22Rv1 (cell line): ENCODE data around the gene GLP1R.

ENCODE experiments used
- H3K27ac ChIP-seq: fragments of 450-650 bp; 2 replicates; pipeline ENCODE4 v1.5.1; 2017
- ZFX ChIP-seq: fragments of 450-650 bp; IDR thresholded peaks from 2 replicates; pipeline ENCODE4 v1.6.1; 2017; ENCODE audit warnings: antibody characterized with exemption, borderline replicate concordance
- TF ChIP-seq, protein P1 (sequence below): fragments of 450-650 bp; IDR thresholded peaks from 2 replicates; pipeline ENCODE4 v1.5.1; 2017; ENCODE audit warnings: mild to moderate bottlenecking

Gene GLP1R

DNA sequence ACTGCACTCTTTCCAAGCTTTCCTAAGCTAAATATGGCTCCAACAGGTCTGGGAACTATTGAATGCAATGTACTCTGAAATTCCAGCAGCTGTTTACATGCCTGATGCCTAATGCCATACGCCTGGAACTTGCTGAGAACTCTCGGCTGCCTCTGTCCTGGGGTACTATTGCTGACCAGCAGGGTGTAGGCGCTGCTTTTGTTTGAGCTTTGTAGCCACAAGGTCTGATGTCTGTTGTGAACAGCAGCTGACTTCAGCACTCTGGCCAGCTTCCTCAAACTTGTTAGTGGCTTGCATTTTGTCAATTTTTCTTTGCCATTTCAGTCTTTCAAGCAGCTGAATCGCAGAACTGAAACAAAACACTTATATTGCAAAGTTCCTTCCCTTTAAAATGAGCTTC, 39.8 kb downstream of the GLP1R start:
- no peak overlapping the region for H3K27ac ChIP-seq
- no peak for TF ChIP-seq ZFX
- TF ChIP-seq, protein P1, sequence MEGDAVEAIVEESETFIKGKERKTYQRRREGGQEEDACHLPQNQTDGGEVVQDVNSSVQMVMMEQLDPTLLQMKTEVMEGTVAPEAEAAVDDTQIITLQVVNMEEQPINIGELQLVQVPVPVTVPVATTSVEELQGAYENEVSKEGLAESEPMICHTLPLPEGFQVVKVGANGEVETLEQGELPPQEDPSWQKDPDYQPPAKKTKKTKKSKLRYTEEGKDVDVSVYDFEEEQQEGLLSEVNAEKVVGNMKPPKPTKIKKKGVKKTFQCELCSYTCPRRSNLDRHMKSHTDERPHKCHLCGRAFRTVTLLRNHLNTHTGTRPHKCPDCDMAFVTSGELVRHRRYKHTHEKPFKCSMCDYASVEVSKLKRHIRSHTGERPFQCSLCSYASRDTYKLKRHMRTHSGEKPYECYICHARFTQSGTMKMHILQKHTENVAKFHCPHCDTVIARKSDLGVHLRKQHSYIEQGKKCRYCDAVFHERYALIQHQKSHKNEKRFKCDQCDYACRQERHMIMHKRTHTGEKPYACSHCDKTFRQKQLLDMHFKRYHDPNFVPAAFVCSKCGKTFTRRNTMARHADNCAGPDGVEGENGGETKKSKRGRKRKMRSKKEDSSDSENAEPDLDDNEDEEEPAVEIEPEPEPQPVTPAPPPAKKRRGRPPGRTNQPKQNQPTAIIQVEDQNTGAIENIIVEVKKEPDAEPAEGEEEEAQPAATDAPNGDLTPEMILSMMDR, result no peak

- no peak overlapping the region for H3K27ac ChIP-seq
- TF ChIP-seq, protein P1, result no peak
- TF ChIP-seq ZFX, result no peak
Measured at GRCh38 chr6:39090036-39090435, 41.5 kb downstream of the GLP1R start.

DNA sequence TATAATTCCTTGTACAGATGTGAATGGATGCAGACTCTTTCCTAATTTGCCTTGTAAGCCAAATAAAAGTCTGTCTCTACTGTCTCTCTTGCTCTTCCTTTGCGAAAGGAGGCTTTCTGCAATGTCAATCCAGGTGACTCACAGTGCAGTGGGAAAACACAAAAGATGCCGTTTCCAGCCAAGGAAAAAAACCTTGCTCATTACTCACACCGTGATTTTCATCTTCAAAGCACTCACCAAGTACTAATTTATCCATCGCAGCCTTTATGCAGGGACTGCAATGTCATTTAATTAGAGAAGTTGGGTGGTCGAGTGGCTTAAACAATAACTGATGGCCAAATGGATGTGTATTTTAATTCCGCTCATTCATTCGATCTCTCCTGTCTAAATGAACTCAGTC, 42.6 kb downstream of the GLP1R start:
- H3K27ac ChIP-seq, result no peak overlapping the region
- TF ChIP-seq ZFX, result no peak
- TF ChIP-seq, protein P1, result no peak

GRCh38 chr6:39092124-39092523, 43.5 kb downstream of the GLP1R start:
- no peak overlapping the region for H3K27ac ChIP-seq
- TF ChIP-seq ZFX, result no peak
- TF ChIP-seq, protein P1, result no peak

- TF ChIP-seq, protein P1, result no peak
- TF ChIP-seq ZFX, result no peak
- H3K27ac ChIP-seq, result peak overlapping the region; percentile 18; the same call in 1 of the 2 replicates
Measured at GRCh38 chr6:39093149-39093708, 44.6 kb downstream of the GLP1R start.

- TF ChIP-seq ZFX, result no peak
- TF ChIP-seq, protein P1, result no peak
- peak overlapping the region; percentile 50 for H3K27ac ChIP-seq
Measured at GRCh38 chr6:39095578-39095977, 47.0 kb downstream of the GLP1R start.

DNA sequence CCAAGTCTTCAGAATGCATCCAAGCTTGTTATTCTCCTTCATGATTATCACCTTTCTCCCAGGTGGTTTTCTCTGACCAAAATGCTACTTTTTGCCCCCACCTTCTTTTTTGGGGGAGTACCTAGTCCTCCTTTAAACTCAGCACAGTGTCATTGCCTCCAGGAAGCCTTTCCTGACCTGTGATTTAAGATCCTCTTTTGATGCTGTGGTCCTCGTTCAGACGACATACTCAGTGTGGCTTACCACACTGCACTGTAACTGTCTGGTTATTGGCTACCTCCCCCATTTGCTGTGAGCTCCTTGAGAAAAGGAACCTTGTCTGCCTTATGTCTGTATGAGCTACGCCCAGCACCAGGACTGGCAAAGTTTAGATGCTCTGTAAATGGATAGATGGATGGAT, 51.8 kb downstream of the GLP1R start:
- no peak overlapping the region for H3K27ac ChIP-seq
- no peak for TF ChIP-seq ZFX
- TF ChIP-seq, protein P1, result no peak
